Activated CD8-positive, alpha-beta memory T cell treated with anti-CD3 and anti-CD28 coated beads, Interleukin-2, amount 50 U/mL, for 48 hours (primary cell): ENCODE results near the gene BCHE.

Source experiments
- DNase-seq: peaks from one replicate; pipeline ENCODE4 v3.0.0-alpha.2; 2020

BCHE gene

GRCh38 chr3:165837058-165837525 lies at the start of gene BCHE:
BCHE (minus strand) TSS chr3:165837423; CDS start chr3:165831033, 6,390 bp downstream.
- DNase-seq = no peak

- no peak for DNase-seq
Observed at GRCh38 chr3:165885558-165886270, 48.5 kb upstream of the BCHE start.

GRCh38 chr3:165884518-165884917 lies 47.3 kb upstream of the BCHE start:
- no peak for DNase-seq

- no peak for DNase-seq
Observed at GRCh38 chr3:165883863-165884478, 46.7 kb upstream of the BCHE start.

GRCh38 chr3:165883117-165883516 lies 45.9 kb upstream of the BCHE start:
- no peak for DNase-seq

- DNase-seq = no peak
Observed at GRCh38 chr3:165875644-165876043, 38.4 kb upstream of the BCHE start.

GRCh38 chr3:165874663-165875489 lies 37.7 kb upstream of the BCHE start:
- DNase-seq = no peak

- DNase-seq = no peak
Observed at GRCh38 chr3:165868088-165868487, 30.9 kb upstream of the BCHE start.

- DNase-seq = no peak
Observed at GRCh38 chr3:165859061-165859460, 21.8 kb upstream of the BCHE start.

- DNase-seq = no peak
Observed at GRCh38 chr3:165855581-165855980, 18.4 kb upstream of the BCHE start.

- no peak for DNase-seq
Observed at GRCh38 chr3:165854696-165855095, 17.5 kb upstream of the BCHE start.

GRCh38 chr3:165852711-165853110 lies 15.5 kb upstream of the BCHE start:
- DNase-seq = no peak

- no peak for DNase-seq
Observed at GRCh38 chr3:165852191-165852590, 15.0 kb upstream of the BCHE start.

GRCh38 chr3:165846056-165846455 lies 8.8 kb upstream of the BCHE start:
- no peak for DNase-seq

GRCh38 chr3:165839296-165840076 lies 2.3 kb upstream of the BCHE start:
- DNase-seq = no peak

GRCh38 chr3:165837801-165838200 lies 578 bp upstream of the BCHE start:
- no peak for DNase-seq

GRCh38 chr3:165835431-165835830 lies 1.8 kb downstream of the BCHE start:
- no peak for DNase-seq

GRCh38 chr3:165830746-165831145 lies 6.5 kb downstream of the BCHE start:
- no peak for DNase-seq

GRCh38 chr3:165827883-165828282 lies 9.3 kb downstream of the BCHE start:
- DNase-seq = no peak

- DNase-seq = no peak
Observed at GRCh38 chr3:165827233-165827632, 10.0 kb downstream of the BCHE start.

GRCh38 chr3:165820671-165821123 lies 16.5 kb downstream of the BCHE start:
- DNase-seq = no peak

- no peak for DNase-seq
Observed at GRCh38 chr3:165817160-165817709, 20.0 kb downstream of the BCHE start.
